HG03103 (cell line): ENCODE measurements around the gene LY6G6F.

Source experiments
- ATAC-seq: cut with Tn5 transposase; IDR thresholded peaks from one replicate; pipeline ENCODE4 v1.9.1; 2021; ENCODE audit warnings: low read depth; ENCODE audit not compliant: unreplicated experiment

Gene LY6G6F

GRCh38 chr6:31737315-31737990, 30.8 kb downstream of the LY6G6F start:
- no peak for ATAC-seq

GRCh38 chr6:31737991-31738979, 31.6 kb downstream of the LY6G6F start:
- ATAC-seq: no peak

- peak; percentile 59 for ATAC-seq
These were observed 33.2 kb downstream of the LY6G6F start, which contains the start of gene MSH5 for GRCh38 chr6:31739639-31740396. TSS of gene MSH5 (plus strand) at chr6:31740005. CDS start at chr6:31740467, 462 bp downstream.

GRCh38 chr6:31740397-31741223, 33.9 kb downstream of the LY6G6F start:
- no peak for ATAC-seq

GRCh38 chr6:31741815-31742214, 35.1 kb downstream of the LY6G6F start:
- no peak for ATAC-seq

GRCh38 chr6:31742894-31743293, 36.2 kb downstream of the LY6G6F start:
- no peak for ATAC-seq

GRCh38 chr6:31744422-31744821, 37.8 kb downstream of the LY6G6F start:
- ATAC-seq: no peak

- ATAC-seq: no peak
These were observed 42.8 kb downstream of the LY6G6F start for GRCh38 chr6:31749301-31750036.

- ATAC-seq: no peak
These were observed 43.9 kb downstream of the LY6G6F start for GRCh38 chr6:31750411-31751022.

GRCh38 chr6:31752739-31753319, 46.2 kb downstream of the LY6G6F start:
- ATAC-seq: no peak

GRCh38 chr6:31758281-31758680, 51.6 kb downstream of the LY6G6F start:
- ATAC-seq: no peak
